ENCODE measurements around the gene MYOF. TPM values are rescaled to one million over a fixed set of nuclear protein-coding genes. Genes with fewer than 3 reads are reported as not detected.

Gene MYOF
- total and polyA plus RNA-seq, 2 donors (not counting 1 experiment from before 2014, with no cell fraction given): 298 to 314 TPM

DNA sequence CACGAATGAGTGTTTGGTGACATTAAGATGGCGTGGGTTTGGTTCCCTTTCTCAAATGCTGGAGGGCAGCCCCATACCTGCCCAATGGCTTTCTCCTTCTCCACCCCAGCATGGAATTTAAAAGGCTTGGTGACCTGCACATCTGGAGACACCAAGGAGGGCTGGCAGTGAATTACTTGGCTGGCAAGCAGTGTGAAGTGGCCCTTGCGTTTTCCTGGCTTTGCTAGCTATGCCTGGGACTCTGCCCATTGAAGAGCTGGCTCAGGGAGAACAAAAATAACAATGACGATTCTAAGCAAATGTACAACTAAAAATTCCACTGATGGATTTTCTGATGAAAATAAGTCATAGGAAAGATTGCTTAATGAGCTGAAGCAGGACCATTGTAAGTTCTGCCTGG lies 204.8 kb downstream of the MYOF start:
- Histone ChIP-seq H3K9ac (ENCODE audit: insufficient read depth, low read length) (no peak overlapping the region), H3K27ac (ENCODE audit: insufficient read depth, low read length) (no peak overlapping the region), H3K4me1 (ENCODE audit: control insufficient read depth, extremely low read depth, insufficient read depth, low read length) (no peaks in the 10 kb centered on the region), H4K20me1 (ENCODE audit: control insufficient read depth, extremely low read depth, insufficient read depth, low read length) (no peaks in the 10 kb centered on the region), H3K9me3 (ENCODE audit: control insufficient read depth, insufficient read depth, low read depth, low read length) (no peaks in the 10 kb centered on the region), H3K27me3 (ENCODE audit: control insufficient read depth, insufficient read depth, low read length) (no peaks in the 10 kb centered on the region), H3K4me3 (replicated peaks in 1 of 4; ENCODE audit: control extremely low read depth in 1 of 4, insufficient read depth in 1 of 4, low read depth in 3 of 4, low read length in 4 of 4) (no peak overlapping the region), H2AFZ (ENCODE audit: low read length) (no peak overlapping the region), H3K79me2 (ENCODE audit: control insufficient read depth, insufficient read depth, low read length) (no peaks in the 10 kb centered on the region), H3K36me3 (ENCODE audit: control insufficient read depth, insufficient read depth, low read length) (no peaks in the 10 kb centered on the region), H3K4me2 (ENCODE audit: extremely low read depth, insufficient read depth, low read length) (no peak overlapping the region)
- DNase-seq (ENCODE audit: low read depth in 2 of 2): no peak
- no peak for TF ChIP-seq EZH2 (IDR thresholded peaks at IDR 0.05; ENCODE audit: low read length, missing control alignments)
- TF ChIP-seq, protein P1, sequence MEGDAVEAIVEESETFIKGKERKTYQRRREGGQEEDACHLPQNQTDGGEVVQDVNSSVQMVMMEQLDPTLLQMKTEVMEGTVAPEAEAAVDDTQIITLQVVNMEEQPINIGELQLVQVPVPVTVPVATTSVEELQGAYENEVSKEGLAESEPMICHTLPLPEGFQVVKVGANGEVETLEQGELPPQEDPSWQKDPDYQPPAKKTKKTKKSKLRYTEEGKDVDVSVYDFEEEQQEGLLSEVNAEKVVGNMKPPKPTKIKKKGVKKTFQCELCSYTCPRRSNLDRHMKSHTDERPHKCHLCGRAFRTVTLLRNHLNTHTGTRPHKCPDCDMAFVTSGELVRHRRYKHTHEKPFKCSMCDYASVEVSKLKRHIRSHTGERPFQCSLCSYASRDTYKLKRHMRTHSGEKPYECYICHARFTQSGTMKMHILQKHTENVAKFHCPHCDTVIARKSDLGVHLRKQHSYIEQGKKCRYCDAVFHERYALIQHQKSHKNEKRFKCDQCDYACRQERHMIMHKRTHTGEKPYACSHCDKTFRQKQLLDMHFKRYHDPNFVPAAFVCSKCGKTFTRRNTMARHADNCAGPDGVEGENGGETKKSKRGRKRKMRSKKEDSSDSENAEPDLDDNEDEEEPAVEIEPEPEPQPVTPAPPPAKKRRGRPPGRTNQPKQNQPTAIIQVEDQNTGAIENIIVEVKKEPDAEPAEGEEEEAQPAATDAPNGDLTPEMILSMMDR (conservative IDR thresholded peaks at IDR 0.05 in 1 of 2, IDR thresholded peaks at IDR 0.05 in 1 of 2; ENCODE audit: low read depth in 1 of 2, low read length in 2 of 2): no peak

DNA sequence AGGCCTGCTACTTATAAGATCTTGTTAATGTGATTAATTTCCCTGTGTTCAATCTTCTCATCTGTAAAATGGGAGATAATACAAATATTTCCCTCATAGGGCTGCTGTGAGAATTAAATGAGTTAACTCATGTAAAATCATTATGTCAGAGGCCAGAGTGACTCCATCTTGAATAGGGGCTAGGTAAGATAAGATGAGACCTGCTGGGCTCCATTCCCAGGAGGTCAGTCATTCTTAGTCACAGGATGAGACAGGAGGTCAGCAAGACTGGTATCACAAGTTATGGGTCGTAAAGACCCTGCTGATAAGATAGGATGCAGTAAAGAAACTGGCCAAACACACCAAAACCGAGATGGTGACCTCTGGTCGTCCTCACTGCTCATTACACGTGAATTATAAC lies 207.7 kb downstream of the MYOF start:
- Histone ChIP-seq H3K36me3 (ENCODE audit: control insufficient read depth, insufficient read depth, low read length) (no peaks in the 10 kb centered on the region), H2AFZ (ENCODE audit: low read length) (no peak overlapping the region), H3K27me3 (ENCODE audit: control insufficient read depth, insufficient read depth, low read length) (no peaks in the 10 kb centered on the region), H3K79me2 (ENCODE audit: control insufficient read depth, insufficient read depth, low read length) (no peaks in the 10 kb centered on the region), H3K4me3 (replicated peaks in 1 of 4; ENCODE audit: control extremely low read depth in 1 of 4, insufficient read depth in 1 of 4, low read depth in 3 of 4, low read length in 4 of 4) (no peak overlapping the region), H4K20me1 (ENCODE audit: control insufficient read depth, extremely low read depth, insufficient read depth, low read length) (no peaks in the 10 kb centered on the region), H3K9ac (ENCODE audit: insufficient read depth, low read length) (no peak overlapping the region), H3K27ac (ENCODE audit: insufficient read depth, low read length) (no peak overlapping the region), H3K4me2 (ENCODE audit: extremely low read depth, insufficient read depth, low read length) (no peak overlapping the region), H3K9me3 (ENCODE audit: control insufficient read depth, insufficient read depth, low read depth, low read length) (no peaks in the 10 kb centered on the region), H3K4me1 (ENCODE audit: control insufficient read depth, extremely low read depth, insufficient read depth, low read length) (no peaks in the 10 kb centered on the region)
- TF ChIP-seq, protein P1 (conservative IDR thresholded peaks at IDR 0.05 in 1 of 2, IDR thresholded peaks at IDR 0.05 in 1 of 2; ENCODE audit: low read depth in 1 of 2, low read length in 2 of 2): no peak
- no peak for TF ChIP-seq EZH2 (IDR thresholded peaks at IDR 0.05; ENCODE audit: low read length, missing control alignments)
- no peak for DNase-seq (ENCODE audit: low read depth in 2 of 2)

DNA sequence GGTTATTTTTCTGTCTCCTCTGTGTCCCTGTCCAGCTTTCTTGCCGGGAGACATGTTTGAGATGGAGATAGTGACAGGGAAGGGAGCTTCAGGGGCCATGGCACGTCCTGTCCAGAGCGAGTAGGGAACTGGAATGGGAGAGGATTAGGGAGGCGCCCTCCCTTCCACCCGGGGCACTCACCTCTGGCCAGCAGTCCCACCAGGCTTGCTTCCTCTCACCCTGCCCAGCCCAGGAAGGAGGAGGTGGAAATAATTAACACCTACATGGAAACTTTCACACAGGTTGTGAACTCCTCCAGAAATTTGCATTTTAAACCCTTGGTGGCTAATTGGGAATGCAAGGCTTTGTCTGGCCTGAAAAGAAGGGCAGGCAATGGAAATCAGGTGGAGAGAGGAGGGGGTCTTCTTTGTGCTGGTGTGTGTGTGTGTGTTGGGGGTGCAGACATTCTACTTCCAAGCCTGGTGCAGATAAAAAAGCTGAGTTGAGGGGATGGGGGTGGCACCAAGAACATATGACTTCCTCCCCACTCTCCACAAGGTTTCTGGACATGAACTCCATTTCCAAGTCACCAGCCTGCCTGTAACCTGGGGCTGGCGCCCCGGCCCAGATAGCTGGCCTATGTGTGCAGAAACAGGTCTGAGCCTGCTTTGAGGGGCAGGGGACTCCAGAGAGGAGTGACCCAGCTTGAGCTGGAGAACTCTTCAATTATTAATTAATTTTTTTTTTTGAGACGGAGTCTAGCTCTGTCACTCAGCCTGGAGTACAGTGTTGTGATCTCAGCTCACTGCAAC lies 209.1 kb downstream of the MYOF start:
- TF ChIP-seq EZH2 (IDR thresholded peaks at IDR 0.05; ENCODE audit: low read length, missing control alignments): no peak
- TF ChIP-seq, protein P1 (conservative IDR thresholded peaks at IDR 0.05 in 1 of 2, IDR thresholded peaks at IDR 0.05 in 1 of 2; ENCODE audit: low read depth in 1 of 2, low read length in 2 of 2): no peak
- Histone ChIP-seq H3K9me3 (ENCODE audit: control insufficient read depth, insufficient read depth, low read depth, low read length) (no peaks in the 10 kb centered on the region), H3K4me3 (replicated peaks in 1 of 4; ENCODE audit: control extremely low read depth in 1 of 4, insufficient read depth in 1 of 4, low read depth in 3 of 4, low read length in 4 of 4) (no peak overlapping the region), H3K27ac (ENCODE audit: insufficient read depth, low read length) (no peak overlapping the region), H3K9ac (ENCODE audit: insufficient read depth, low read length) (no peak overlapping the region), H4K20me1 (ENCODE audit: control insufficient read depth, extremely low read depth, insufficient read depth, low read length) (no peaks in the 10 kb centered on the region), H2AFZ (ENCODE audit: low read length) (no peak overlapping the region), H3K27me3 (ENCODE audit: control insufficient read depth, insufficient read depth, low read length) (no peaks in the 10 kb centered on the region), H3K4me2 (ENCODE audit: extremely low read depth, insufficient read depth, low read length) (no peak overlapping the region), H3K4me1 (ENCODE audit: control insufficient read depth, extremely low read depth, insufficient read depth, low read length) (no peaks in the 10 kb centered on the region), H3K79me2 (ENCODE audit: control insufficient read depth, insufficient read depth, low read length) (no peaks in the 10 kb centered on the region), H3K36me3 (ENCODE audit: control insufficient read depth, insufficient read depth, low read length) (no peaks in the 10 kb centered on the region)
- DNase-seq (ENCODE audit: low read depth in 2 of 2): no peak
